Measurements from ENCODE around the gene PROM1.

Gene PROM1

DNA sequence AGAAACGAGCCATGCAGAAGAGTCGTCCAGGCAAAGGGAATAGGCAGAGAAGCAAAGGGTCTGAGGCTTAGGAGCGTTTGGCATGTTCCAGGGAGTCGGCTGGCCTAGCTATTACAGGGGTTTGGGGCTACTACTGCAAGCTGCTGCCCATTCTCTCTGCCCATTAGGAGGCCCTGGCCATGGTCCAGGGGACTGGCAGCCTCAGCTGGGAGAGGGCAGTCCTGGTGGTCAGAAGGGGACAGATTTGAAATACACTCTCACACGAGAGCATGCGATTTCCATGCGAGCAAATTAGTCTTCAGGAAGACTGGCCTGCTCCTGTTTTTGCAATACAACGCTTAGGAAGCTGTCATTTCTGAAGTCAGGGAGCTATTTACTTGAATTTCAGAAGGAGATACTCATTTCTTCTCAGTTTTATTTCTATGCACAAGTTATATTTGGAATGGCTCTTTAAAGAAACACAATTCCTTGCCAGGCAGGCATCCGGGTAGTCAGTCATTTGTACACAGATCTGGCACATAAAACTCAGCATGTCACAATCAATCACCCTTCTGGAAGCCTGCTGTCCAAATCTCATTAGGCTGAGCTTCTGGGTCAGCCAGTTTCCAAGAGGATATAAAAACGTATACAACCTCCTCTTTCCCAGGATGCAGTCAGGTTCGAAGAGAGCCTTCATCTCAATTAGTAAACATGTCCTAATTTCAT is 27.0 kb downstream of the PROM1 start:
- no peak for DNase-seq

DNA sequence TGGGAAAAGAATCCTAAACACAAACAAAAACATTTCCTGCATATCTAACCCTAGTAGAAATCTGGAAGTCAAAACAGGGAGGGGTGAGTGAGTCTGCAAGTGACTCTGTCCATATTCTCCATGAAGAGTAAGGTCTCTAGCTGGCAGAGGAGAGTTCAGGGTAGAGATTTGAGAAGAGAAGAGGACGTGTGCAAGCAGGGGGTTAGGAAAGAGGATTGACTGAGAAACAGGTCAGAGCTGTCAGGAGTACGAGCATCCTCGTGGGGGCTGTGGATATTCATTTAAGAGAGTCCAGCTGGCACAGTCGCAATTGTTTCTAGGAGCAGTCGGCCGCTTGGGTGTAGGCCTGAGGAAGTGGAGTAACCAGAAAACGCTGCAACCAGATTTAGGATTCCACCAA is 27.9 kb downstream of the PROM1 start:
- DNase-seq, result no peak

DNA sequence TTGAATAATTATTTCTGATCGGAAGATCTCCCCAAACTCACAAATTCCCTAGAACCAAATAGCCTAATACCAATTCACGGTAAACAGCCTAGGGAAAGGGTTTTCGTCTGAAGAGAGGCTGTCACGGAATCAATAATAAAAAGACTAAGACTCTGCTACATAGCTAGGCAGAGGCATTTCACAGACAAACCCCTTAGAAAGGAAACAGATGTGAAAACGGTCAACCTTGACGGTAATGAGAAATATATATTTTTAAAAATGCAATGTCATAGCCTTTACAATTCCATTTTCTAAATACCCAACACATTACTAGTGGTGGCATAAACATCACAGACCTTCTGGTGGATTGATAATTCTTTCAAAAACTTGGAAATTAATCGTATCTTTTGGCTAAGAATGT is 28.4 kb downstream of the PROM1 start:
- no peak for DNase-seq

DNA sequence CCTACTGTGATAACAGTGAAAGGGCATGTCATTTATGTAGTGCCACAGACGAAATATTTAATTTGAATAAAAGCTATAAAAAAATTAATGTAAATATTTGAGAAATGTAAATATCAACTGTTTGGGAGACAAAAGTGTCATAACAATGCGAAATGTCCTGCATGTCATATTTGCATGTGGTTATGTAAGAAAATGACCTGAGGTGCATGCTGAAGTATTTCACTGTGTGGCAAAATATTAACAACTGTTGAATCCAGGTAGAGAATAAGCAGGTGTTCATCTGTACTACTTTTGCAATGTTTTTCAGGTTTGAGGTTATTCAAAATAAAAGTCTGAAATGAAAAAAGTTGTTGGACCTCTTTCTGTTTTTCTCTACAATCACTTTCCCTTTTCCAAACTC is 30.9 kb downstream of the PROM1 start:
- DNase-seq, result no peak

DNA sequence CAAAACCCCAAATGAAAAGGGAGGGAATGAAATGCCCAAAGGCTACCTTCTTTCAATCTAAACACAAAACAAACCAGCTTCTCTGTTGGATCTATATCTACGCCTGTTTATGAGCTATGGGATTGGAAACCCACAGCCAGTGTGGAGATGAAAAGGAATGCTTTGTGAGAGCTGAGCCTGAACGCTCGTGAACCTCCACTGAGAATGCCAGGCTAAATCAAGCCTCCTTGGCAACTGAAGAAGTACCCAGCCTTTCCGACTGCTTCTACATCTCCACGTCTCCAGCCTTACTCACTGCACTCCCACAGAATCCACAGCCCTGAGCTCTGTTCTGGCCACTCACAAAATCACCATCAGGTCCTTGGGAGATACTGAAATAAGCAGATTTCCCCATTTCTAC is 31.8 kb downstream of the PROM1 start:
- no peak for DNase-seq

DNA sequence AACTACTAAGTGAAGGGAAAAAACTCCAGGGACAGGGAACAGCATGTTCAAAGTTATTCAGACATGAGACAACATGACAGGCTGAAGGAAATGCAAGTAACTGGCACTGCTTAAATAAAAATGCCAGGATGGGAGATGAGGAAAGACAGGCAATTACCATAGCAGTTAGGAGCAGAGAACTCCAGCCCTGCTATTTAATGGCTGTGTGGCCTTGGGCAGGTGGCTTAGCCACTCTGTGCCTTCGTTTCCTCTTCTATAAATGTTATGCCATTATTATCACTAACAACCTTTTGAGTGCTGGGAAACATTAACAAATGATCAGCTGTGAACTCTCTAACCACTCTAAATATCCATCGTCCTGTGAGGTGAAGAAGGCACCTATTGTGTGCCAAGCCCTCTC is 32.7 kb downstream of the PROM1 start:
- DNase-seq, result no peak

DNA sequence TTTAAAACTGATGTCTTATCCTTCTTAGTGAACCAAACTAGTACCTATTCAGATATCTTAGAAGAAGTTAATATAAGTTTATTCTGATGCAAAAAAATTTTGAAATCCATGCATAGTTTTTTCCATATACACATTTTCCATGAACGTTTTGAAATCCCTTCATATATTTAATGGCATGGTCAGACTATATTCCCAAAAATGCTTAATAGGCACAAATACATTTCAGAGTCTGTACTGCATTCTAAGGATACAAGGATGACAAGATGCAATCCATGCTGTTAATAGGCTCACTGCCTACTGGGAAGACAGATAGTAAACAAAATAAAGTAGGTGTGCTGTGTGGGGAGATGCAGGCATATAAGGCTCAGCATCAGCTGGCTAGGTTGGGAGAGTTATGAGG is 33.2 kb downstream of the PROM1 start:
- no peak for DNase-seq

DNA sequence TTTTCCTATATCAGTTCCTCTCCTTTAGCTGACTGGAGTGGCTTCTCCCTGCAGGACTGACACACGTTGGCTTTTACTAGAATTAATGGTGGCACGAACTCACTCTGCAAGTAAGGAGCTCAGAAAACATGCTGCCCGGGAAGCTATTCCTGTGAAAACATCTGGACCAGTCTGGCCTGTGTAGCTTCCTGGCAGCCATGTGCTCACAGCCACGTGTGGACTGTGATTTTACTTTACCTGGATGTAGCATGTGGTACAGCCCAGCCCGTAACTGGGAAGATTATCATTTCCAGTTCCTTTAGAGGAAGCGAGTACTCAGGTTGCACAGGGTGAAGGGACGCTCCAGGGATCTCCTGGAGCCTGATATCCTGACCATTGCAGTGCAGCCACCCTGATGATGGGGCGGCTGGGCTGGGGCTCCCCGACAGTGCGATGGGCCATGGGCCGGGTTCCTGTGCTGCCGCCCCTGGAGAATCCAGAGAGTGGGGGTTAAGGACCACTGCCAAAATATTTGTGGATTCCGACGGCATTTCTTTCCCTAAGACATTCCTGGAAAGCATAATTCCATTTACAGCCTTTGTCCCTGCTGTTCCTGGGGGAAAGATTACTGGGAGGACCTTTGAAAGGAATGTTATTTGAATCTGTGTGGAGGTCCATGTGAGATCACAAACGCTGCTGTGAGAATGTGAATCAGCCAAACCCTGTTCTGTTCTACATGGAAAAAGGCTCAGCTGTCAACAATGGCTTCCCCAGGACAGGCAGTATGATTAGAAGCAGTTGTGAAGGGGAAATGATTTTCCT is 35.0 kb downstream of the PROM1 start:
- DNase-seq, result no peak

DNA sequence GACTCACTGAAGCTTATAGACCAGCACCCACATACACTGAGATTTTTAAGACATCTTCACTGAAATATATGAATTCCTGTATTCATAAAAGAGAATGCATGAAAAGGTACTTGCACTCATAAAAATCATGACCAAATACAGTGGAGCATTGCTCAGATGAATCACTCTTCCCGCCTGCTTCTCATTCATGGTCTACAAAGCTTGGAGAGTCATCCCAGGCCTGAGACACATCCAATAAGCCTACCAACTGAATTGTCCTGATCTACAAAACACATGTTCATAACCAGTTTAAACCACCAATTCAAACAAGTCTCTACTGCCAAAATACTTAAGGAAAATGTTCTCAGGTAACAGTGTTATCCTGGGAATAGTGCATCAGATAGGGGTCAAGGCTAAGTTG is 38.1 kb downstream of the PROM1 start:
- DNase-seq, result no peak

DNA sequence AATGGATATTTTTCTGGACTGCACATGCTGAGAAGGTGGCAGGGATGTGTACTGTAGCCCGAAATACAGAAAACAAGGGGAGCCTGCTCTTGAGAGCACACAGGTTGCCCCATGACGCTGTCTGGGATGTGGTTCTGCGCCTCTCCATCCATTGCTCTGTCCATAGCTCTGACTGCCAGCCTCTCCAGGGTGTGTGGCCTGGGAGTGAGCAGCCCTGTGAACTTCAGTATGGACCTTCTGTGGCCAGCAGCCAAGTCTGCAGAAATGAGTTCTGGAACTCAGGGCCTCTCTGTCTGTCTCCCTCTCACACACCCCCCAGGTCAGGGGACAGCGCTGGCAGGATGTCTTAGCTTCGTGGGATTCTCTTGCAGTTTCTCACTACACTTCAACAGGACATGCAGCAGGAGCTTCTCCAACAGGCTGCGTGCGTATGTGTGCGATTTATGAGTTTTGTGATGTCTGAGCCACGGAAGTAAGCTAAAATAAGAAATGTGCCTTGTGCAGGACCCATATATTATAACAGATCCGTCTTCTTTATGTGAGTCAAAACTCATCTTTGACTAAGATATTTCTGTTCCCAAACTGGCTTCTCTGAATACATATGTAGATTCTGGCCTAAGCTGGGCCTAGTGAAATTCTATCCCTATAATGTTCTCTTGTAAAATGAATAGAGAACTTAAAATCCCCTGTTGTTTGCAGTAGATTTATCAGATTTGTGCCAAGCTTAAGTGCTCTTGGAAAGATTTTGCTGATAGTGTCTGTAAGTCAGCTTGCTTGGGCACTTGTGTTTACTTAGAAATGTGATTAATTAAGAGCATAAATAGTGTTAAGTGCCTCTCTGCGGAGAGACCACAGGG is 40.0 kb downstream of the PROM1 start:
- DNase-seq, result no peak

DNA sequence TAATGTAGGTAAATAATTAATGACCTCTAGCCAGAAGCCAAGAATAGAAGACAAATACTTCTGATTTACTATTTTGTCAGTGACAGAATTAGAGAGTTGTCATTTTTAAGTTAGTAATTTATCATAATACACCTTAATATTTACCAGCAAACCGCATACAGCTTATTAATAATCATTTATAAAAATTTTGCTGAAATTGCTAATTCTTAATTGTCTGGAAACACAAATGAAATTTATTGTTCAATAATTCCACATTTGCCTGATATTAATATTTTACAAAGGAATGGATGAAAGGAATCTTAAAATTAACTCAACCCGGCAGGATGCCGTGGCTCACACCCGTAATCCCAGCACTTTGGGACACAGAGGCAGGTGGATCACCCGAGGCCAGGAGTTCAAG is 44.7 kb downstream of the PROM1 start:
- no peak for DNase-seq

DNA sequence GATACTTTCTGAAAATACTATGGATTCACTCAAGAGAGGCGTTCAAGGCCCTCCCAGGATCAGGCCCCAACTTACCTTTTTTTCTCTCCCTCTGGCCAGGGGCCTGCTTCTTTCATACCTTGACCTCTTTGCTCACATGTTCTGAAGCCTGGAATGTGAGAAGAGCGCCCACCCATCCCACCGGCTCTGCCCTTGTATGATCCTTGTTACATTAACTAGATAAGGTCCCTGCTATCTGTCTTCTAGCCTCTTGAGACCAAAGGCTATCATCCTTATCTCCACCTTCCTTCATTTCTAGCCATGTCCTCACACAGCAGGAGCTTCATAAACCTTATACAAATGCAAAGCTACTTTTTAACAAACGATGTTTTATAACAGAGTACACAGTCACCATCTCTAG is 45.9 kb downstream of the PROM1 start:
- DNase-seq, result no peak

DNA sequence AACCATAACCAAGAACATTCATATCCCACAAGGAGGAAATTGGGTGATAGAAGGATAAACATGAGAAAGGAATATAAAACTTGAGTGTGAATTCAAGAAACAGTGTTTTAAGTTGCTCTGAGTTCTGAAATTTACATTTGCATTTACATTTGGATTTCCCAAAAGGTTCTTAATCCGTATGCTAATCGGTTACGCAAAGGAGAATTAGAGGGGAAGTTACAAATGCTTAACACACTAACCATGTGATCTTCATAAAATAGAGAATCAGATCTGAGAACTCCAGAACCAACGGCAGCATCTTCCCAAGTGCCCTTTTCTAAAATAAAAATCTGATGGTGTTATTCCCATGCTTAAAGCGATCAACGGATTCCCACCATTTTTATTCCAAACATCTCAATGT is 48.0 kb downstream of the PROM1 start:
- DNase-seq, result no peak

DNA sequence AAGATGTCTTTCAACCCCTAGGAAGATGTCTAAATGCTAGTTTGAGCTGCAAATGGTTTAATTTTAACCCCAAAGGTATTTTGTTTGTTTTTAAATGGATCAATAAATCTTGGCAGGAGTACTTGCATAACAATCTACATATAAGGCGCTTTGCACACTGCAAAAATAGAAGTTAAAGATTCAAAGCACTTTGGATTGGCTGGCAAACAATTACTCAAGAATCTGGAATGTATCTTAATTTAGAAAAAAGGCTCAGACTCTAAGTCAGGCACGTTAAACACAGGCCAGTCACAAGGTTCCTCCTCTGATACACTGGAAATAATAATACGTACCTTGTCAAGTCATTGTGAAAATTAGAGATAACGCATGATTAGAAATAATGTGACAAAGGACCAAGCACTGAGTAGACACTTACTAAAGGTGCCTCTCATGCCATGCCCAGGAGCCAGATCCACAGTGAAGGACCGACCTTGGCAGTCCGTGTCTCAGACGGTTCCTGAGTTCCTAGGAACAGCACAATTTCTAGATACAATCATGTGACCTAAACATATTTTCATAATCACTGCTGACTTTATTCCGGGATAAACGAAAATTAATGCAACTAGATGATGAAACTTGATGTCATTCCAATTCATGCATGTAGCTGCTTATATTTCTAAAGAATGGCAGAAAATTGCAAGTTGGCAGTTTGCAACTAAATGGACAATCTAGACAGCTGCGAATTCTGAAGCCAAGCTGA is 49.6 kb downstream of the PROM1 start:
- no peak for DNase-seq

DNA sequence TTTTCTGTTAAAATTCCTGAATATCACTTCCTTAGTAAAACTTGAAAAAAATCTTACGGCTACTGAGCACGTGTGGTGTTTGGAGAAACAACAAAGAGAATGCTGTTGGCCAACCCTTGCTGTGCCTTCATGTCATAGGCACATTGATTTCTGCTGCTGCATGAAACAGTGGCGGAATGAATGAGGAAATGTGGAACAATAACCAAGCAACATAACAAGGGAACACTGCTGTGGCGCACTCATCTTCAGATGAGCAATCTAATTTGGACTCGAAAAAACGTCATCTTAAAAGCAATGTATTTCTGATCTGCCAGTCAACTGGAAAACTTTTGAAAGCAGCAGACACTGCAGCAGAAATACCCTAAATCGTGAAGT is 51.4 kb downstream of the PROM1 start:
- no peak for DNase-seq

DNA sequence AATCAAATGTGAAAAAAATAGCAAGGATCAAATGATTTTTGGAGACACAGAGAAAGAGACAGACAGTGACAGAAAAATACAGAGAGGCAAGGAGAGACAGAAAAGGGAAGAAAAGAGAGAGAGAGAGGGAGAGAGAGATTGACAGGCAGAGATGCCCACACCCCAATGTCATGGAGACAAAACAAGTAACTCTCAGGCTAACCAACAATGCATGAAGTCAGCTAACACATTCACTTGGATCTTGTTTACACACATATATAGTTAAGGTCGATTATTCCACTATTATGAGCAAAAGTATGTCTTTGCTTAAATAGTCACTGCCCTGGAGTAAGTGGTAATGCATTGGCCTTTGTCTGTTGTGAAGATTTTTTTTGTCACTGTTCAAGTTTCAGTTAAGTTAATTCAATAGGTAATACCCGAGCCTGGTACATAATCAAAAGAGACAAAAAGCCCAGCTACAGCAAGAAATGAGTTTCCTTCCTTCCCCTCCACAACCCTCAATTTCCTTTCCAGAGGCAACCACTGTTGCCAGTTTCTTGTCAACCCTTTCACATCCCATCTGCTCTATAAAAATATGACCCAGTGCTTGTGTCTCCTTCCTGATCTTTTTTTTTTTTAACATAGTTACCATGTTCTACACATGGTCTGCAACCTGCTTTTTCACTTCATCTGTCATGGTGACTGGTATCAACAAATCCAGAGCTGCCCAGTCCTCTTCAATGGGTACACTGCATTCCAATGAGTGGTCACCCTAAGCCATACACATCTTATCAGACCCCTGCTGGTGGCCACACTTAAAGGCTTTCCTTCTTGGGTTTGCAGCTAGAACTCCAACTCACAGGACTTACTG is 52.1 kb downstream of the PROM1 start:
- no peak for DNase-seq

DNA sequence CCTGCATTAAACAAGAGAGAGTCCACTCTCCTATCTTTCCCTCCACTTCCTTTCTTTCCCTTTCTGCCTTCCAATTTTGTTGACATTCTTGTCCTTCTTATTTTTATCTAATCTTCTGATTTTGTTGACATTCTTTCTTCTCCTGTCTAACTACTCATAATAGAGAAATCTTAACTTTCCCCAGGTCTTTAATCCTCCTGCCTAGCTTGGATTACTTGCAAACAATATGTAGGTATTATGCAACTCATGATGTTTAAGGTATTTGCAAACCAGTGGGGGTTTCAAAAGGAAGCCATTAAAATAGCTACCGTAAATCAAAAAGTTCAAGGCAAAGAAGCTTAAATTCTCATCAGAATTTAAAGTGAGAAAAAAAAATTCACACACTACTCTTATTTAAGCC is 53.9 kb downstream of the PROM1 start:
- DNase-seq, result no peak

DNA sequence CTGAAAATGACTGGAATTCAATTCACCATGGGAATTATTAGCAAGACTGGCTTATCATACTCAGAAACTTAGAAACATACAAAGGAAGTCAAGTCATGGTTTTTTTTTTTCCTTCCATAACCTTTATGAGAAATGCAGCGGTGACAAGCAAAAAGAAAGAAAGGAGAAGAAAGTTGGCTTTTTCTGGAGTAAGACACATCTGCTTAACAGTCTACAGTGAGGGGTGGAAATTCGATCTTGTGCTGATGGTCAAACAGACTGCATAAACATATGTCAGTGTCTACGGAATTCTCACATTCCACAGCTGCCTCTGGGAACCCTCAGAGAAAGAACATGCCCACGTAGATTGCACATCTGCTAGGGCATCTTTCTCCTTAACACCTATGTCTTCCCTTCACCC is 54.6 kb downstream of the PROM1 start:
- no peak for DNase-seq

DNA sequence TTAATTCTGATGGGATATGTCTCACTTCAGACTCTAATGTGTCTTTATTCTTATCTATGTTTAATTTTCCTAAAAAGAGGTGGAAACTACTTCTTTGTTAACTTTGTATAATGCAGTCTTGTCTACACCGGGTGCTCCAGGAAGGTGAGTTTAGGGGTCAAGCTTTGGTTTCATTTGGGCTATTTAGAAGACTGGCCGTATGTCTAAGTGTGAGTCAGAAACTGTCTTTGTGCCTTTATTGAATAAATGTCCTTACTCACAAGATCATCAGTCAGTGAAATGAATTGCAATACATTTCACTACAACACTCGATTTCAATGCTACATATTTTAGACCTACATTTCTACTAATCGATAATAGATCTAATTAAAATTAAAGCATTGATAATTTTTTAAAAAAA is 56.2 kb downstream of the PROM1 start:
- no peak for DNase-seq

DNA sequence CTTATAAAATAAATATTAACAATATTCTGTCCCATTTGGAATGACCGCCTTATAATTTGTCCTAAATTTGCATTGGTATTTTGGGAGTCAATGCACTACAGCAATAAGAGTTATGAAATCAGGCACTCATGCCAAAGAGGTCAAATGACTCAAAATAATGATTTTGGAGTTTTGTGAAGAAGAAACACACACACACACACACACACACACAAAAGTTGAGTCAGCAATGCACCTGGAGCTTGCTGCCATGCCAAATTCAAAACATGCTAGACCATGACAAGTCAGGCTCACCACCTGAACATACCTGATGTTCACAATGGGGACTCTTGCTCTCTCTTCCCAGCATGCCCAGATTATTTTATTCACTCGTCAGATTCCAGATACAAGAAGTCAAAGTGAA is 56.7 kb downstream of the PROM1 start:
- DNase-seq, result no peak

DNA sequence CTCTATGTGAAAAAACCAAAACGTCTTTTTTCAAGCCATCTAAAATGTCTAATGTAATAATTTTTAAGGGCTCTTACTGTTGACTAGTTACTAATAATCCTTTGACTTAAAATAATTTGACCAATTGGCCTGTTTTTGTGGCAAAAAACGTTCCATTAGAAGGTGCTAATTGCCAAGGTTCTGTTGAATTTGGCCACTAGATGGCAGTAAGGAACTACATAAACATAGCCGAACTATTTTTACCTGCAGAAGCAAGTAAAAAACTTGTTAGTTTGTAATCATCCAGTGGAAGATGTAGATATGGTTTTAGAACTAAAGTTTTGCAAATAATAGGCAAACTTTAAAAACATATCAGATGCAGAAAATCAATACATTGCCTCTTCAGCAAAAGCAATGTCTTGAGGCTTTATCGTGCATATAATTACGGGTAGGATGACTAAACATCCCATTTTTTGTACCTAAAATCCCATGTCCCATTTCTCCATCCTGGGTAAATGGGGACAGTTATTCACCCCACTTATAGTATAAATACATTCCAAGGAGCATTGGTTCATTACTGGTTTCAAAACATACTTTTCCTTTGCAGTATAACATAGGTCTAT is 57.6 kb downstream of the PROM1 start:
- no peak for DNase-seq

DNA sequence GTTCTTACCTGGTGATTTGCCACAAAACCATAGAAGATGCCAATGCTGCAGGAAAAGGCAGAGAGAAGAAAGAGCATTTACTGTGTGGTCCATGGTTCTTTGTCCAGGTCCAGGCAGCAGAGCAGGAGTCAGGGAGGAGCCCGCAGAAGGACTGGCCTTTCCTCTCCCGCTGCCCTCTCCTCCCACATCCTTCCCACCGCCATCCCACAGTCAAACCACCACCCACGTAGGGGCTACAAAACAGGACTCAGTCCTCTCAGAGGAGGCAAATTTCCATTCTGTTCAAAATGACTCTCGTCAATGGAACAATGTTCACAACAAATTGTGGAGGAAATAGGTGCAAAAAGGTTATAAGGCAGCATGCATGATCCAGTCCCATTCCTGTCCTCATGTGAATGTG is 58.6 kb downstream of the PROM1 start:
- no peak for DNase-seq
